IMR-90 (cell line): Measurements from ENCODE around the gene KAT2B. TPM values are rescaled to one million over a fixed set of nuclear protein-coding genes. Genes with fewer than 3 reads are reported as not detected.

Experiments used
- ATAC-seq: fragments of 200-7000 bp; cut with Tn5 transposase; 2 replicates; pipeline ENCODE4 v1.9.1; 2020; ENCODE audit warnings: low read depth, mild to moderate bottlenecking, moderate library complexity
- BruUV-seq: library from RNA; stranded (reverse); fragments of 400-500 nt; replicated peaks from 2 replicates; lab custom pipeline; 2021; lab: Mats Ljungman, UMichigan
- CTCF ChIA-PET: fragments of 300-600 bp; formaldehyde crosslinking; extraction: SDS; loops from one replicate; lab custom pipeline; 2021; ENCODE audit warnings: antibody characterized with exemption; lab: Yijun Ruan, JAX
- POLR2A ChIA-PET: fragments of 300-600 bp; sonication (Branson Sonifier 250); formaldehyde crosslinking; loops from one replicate; lab custom pipeline; 2022; ENCODE audit warnings: antibody characterized with exemption; ENCODE audit not compliant: unreplicated experiment; lab: Charles Lee
- DNase-seq: peaks from one replicate; pipeline ENCODE4 v3.0.0; 2013
- H2AFZ ChIP-seq: replicated peaks from 2 replicates; pipeline ENCODE3; 2013; ENCODE audit warnings: low read length, mild to moderate bottlenecking; ENCODE audit not compliant: poor library complexity
- H2AK5ac ChIP-seq: 2 replicates; pipeline ENCODE4 v1.6.1; 2013; ENCODE audit warnings: low read depth, low read length, inconsistent platforms
- H2AK9ac ChIP-seq: replicated peaks from 2 replicates; pipeline ENCODE3; 2013; ENCODE audit warnings: mild to moderate bottlenecking, low read depth, low read length, moderate library complexity; ENCODE audit not compliant: poor library complexity
- H2BK120ac ChIP-seq: 2 replicates; pipeline ENCODE4 v1.6.1; 2013; ENCODE audit warnings: low read depth, low read length, inconsistent platforms
- H2BK15ac ChIP-seq: 3 replicates; pipeline ENCODE4 v1.6.1; 2013; ENCODE audit warnings: low read depth, low read length, inconsistent platforms
- H2BK20ac ChIP-seq: 2 replicates; pipeline ENCODE4 v1.6.1; 2013; ENCODE audit warnings: low read depth, mild to moderate bottlenecking, inconsistent platforms, low read length, moderate library complexity
- H2BK5ac ChIP-seq: 2 replicates; pipeline ENCODE4 v1.6.1; 2013; ENCODE audit warnings: mild to moderate bottlenecking, low read depth, low read length, inconsistent platforms; ENCODE audit not compliant: poor library complexity, severe bottlenecking
- H3K14ac ChIP-seq: replicated peaks from 2 replicates; pipeline ENCODE4 v1.6.1; 2013; ENCODE audit warnings: low read depth, low read length, inconsistent platforms
- H3K18ac ChIP-seq: 2 replicates; pipeline ENCODE4 v1.6.1; 2013; ENCODE audit warnings: low read depth, low read length, control low read depth
- H3K23ac ChIP-seq: 2 replicates; pipeline ENCODE4 v1.6.1; 2013; ENCODE audit warnings: low read depth, low read length, inconsistent platforms
- H3K27ac ChIP-seq: 2 replicates; pipeline ENCODE4 v1.5.1; 2013; ENCODE audit warnings: mild to moderate bottlenecking, control low read depth, low read length; ENCODE audit not compliant: insufficient read depth
- H3K27me3 ChIP-seq: 2 replicates; pipeline ENCODE4 v1.6.1; 2013; ENCODE audit warnings: low read length; ENCODE audit not compliant: control insufficient read depth, insufficient read depth
- H3K36me3 ChIP-seq: 2 replicates; pipeline ENCODE4 v1.6.1; 2013; ENCODE audit warnings: low read length, mixed read lengths; ENCODE audit not compliant: control insufficient read depth, insufficient read depth
- H3K4ac ChIP-seq: 2 replicates; pipeline ENCODE4 v1.6.1; 2013; ENCODE audit warnings: low read depth, low read length, inconsistent platforms
- H3K4me1 ChIP-seq: 2 replicates; pipeline ENCODE4 v1.6.1; 2013; ENCODE audit warnings: low read length, mixed read lengths; ENCODE audit not compliant: control insufficient read depth, insufficient read depth
- H3K4me2 ChIP-seq: 2 replicates; pipeline ENCODE4 v1.6.1; 2013; ENCODE audit warnings: low read depth, mild to moderate bottlenecking, control low read depth, low read length, moderate library complexity
- H3K4me3 ChIP-seq: 2 replicates; pipeline ENCODE4 v1.5.1; 2013; ENCODE audit warnings: low read depth, mild to moderate bottlenecking, control low read depth, low read length, moderate library complexity; ENCODE audit not compliant: insufficient read depth
- H3K56ac ChIP-seq: 2 replicates; pipeline ENCODE4 v1.6.1; 2013; ENCODE audit warnings: low read length, inconsistent platforms; ENCODE audit not compliant: insufficient read depth; ENCODE audit errors: extremely low read depth
- H3K79me1 ChIP-seq, 2 experiments: 2 replicates each; pipeline ENCODE4 v1.6.1; 2013; ENCODE audit warnings: low read length in 2 of 2, inconsistent platforms in 1 of 2, low read depth in 1 of 2
- H3K9ac ChIP-seq: 2 replicates; pipeline ENCODE4 v1.6.1; 2013; ENCODE audit warnings: low read depth, low read length, control low read depth
- H3K9me1 ChIP-seq: 2 replicates; pipeline ENCODE4 v1.6.1; 2013; ENCODE audit warnings: low read length, inconsistent platforms; ENCODE audit not compliant: insufficient read depth
- H3K9me3 ChIP-seq: 2 replicates; pipeline ENCODE4 v1.6.1; 2013; ENCODE audit warnings: low read length; ENCODE audit not compliant: control insufficient read depth, insufficient read depth
- H4K20me1 ChIP-seq: 2 replicates; pipeline ENCODE4 v1.6.1; 2013; ENCODE audit warnings: low read length, inconsistent platforms; ENCODE audit not compliant: insufficient read depth
- H4K5ac ChIP-seq: 2 replicates; pipeline ENCODE4 v1.6.1; 2013; ENCODE audit warnings: mild to moderate bottlenecking, low read depth, low read length, control low read depth
- H4K8ac ChIP-seq, 2 experiments: 2 replicates each; pipeline ENCODE4 v1.6.1; 2013; ENCODE audit warnings: low read depth in 2 of 2, low read length in 2 of 2, control low read depth in 1 of 2, inconsistent platforms in 1 of 2
- H4K91ac ChIP-seq: 2 replicates; pipeline ENCODE4 v1.6.1; 2013; ENCODE audit warnings: low read depth, low read length, inconsistent platforms; ENCODE audit not compliant: insufficient read depth
- BHLHE40 ChIP-seq: fragments of 150-350 bp; IDR thresholded peaks from 2 replicates; pipeline ENCODE4 v1.6.1; 2016; ENCODE audit warnings: mild to moderate bottlenecking, low read depth, low read length
- CEBPB ChIP-seq: IDR thresholded peaks from 2 replicates; pipeline ENCODE4 v1.6.1; 2012; ENCODE audit warnings: low read depth, low read length, improper control_type of control experiment
- CHD1 ChIP-seq: IDR thresholded peaks from 2 replicates; pipeline ENCODE4 v1.6.1; 2012; ENCODE audit warnings: low read depth, low read length, improper control_type of control experiment
- CTCF ChIP-seq: conservative IDR thresholded peaks from 2 replicates; pipeline ENCODE4 v1.5.1; 2012; ENCODE audit warnings: mild to moderate bottlenecking, low read depth, low read length, improper control_type of control experiment
- ELK1 ChIP-seq: fragments of 150-350 bp; IDR thresholded peaks from 2 replicates; pipeline ENCODE4 v1.6.1; 2016; ENCODE audit warnings: low read depth, mild to moderate bottlenecking, low read length, moderate library complexity, borderline replicate concordance
- FOS ChIP-seq: fragments of 150-350 bp; IDR thresholded peaks from 2 replicates; pipeline ENCODE4 v1.6.1; 2016; ENCODE audit warnings: low read depth, low read length
- MAZ ChIP-seq: IDR thresholded peaks from 2 replicates; pipeline ENCODE4 v1.6.1; 2012; ENCODE audit warnings: low read depth, mild to moderate bottlenecking, low read length, improper control_type of control experiment, moderate library complexity, borderline replicate concordance
- MXI1 ChIP-seq: IDR thresholded peaks from 2 replicates; pipeline ENCODE4 v1.6.1; 2012; ENCODE audit warnings: low read depth, mild to moderate bottlenecking, low read length, moderate library complexity, borderline replicate concordance
- NFE2L2 ChIP-seq: fragments of 150-350 bp; IDR thresholded peaks from 2 replicates; pipeline ENCODE4 v1.6.1; 2016; ENCODE audit warnings: low read depth, mild to moderate bottlenecking, low read length
- POLR2A ChIP-seq: IDR thresholded peaks from 2 replicates; pipeline ENCODE4 v1.6.1; 2012; ENCODE audit warnings: mild to moderate bottlenecking, low read depth, low read length
- RAD21 ChIP-seq: IDR thresholded peaks from 2 replicates; pipeline ENCODE4 v1.6.1; 2012; ENCODE audit warnings: low read length, improper control_type of control experiment
- RCOR1 ChIP-seq: IDR thresholded peaks from 2 replicates; pipeline ENCODE4 v1.6.1; 2012; ENCODE audit warnings: mild to moderate bottlenecking, low read length, improper control_type of control experiment; ENCODE audit not compliant: insufficient replicate concordance
- RFX5 ChIP-seq: IDR thresholded peaks from 2 replicates; pipeline ENCODE4 v1.8.0; 2012; ENCODE audit warnings: low read depth, mild to moderate bottlenecking, low read length, moderate library complexity
- USF2 ChIP-seq: fragments of 150-350 bp; IDR thresholded peaks from 2 replicates; pipeline ENCODE4 v1.6.1; 2017; ENCODE audit warnings: mild to moderate bottlenecking, antibody characterized with exemption, low read length, low read depth
- WGBS, 2 experiments: methylation state at CpG; one replicate each; pipeline versions ENCODE4 v1.1.5 to v1.1.7; 2013; ENCODE audit warnings: missing lambda C conversion rate in 2 of 2; ENCODE audit not compliant: insufficient read length in 1 of 2; ENCODE audit errors: extremely low coverage in 2 of 2; 5-methylcytosine and 5-hydroxymethylcytosine counted together
- dilution Hi-C: fragments of 300-500 bp; cut with HindIII; formaldehyde crosslinking; loops from one replicate; pipeline ENCODE4 v1.14.3; 2018; ENCODE audit warnings: low sequenced_read_pairs; ENCODE audit not compliant: unreplicated experiment
- in situ Hi-C: fragments of 300-500 bp; cut with MboI; formaldehyde crosslinking; loops from 3 replicates; pipeline ENCODE4 v1.14.3; 2019; ENCODE audit warnings: low sequenced_read_pairs, inconsistent platforms, mixed read lengths
- intact Hi-C: fragments of 100-400 bp; cut with micrococcal nuclease; formaldehyde crosslinking; loops from 2 replicates; pipeline ENCODE4 v1.10.0; 2022
- polyA plus RNA-seq, 3 experiments: library from polyadenylated mRNA; depleted of rRNA; stranded (reverse); fragments of >200 nt; gene quantifications; 2 replicates each; pipeline ENCODE4 v1.2.3, GENCODE V29; 2012; ENCODE audit warnings: low replicate concordance in 1 of 3
- total RNA-seq: library from RNA; depleted of rRNA; stranded (reverse); fragments of >200 nt; gene quantifications from 2 replicates; pipeline ENCODE4 v1.2.3, GENCODE V29; 2012

KAT2B gene
- total and polyA plus RNA-seq, 2 of the 4 experiments (the other 2 are of a cell fraction) = 2.0 to 2.2 TPM

DNA sequence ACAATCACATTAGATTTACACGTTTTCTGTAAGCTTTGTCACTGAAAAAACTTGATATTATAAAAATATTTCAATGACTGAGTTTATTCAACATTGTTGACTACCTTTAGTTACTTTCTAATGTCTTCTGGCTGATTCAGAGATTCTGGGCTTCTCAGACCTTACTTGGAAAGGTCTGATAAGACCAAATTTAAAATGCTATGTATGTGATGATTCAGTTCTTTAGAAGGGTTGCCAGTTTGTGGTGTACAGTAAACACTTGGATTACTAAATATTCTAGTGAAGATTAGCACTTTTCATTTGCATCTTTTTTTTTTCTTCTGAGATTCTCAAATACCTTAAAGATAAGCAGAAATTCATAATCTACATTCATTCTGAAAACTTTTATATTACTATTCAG lies 96.0 kb downstream of the KAT2B start:
- Histone ChIP-seq H3K4ac (no peak overlapping the region), H4K8ac (no peak overlapping the region), H3K56ac (no peak overlapping the region), H2BK15ac (no peak overlapping the region), H3K18ac (no peak overlapping the region), H3K9me1 (no peaks in the 10 kb centered on the region), H3K9ac (no peak overlapping the region), H4K91ac (no peak overlapping the region), H2AFZ (no peak overlapping the region), H3K23ac (no peak overlapping the region), H2AK5ac (no peak overlapping the region), H3K36me3 (no peaks in the 10 kb centered on the region), H3K4me1 (no peaks in the 10 kb centered on the region), H4K20me1 (no peaks in the 10 kb centered on the region), H2BK20ac (no peak overlapping the region), H3K79me1 (no peaks in the 10 kb centered on the region), H3K4me2 (no peak overlapping the region), H2AK9ac (no peak overlapping the region), H4K5ac (no peak overlapping the region), H3K27me3 (no peaks in the 10 kb centered on the region), H2BK120ac (no peak overlapping the region), H3K27ac (no peak overlapping the region), H3K4me3 (no peak overlapping the region), H3K14ac (no peak overlapping the region), H3K9me3 (no peaks in the 10 kb centered on the region), H2BK5ac (no peak overlapping the region)
- ChIA-PET POLR2A (no interaction called here), CTCF (interaction anchor here (0.6 kb wide), 1 partner anchor 12 kb away, joined by 3 read pairs; no protein-coding TSS in a partner anchor)
- ATAC-seq (peak; percentile 57), DNase-seq (peak; percentile 12)
- no peak for TF ChIP-seq CTCF
- TF ChIP-seq CHD1 = no peak
- TF ChIP-seq FOS = no peak
- TF ChIP-seq POLR2A = no peak
- TF ChIP-seq MAZ = no peak
- no peak for TF ChIP-seq ELK1
- TF ChIP-seq RCOR1 = no peak
- TF ChIP-seq RFX5 = no peak
- TF ChIP-seq CEBPB = no peak
- TF ChIP-seq NFE2L2 = no peak
- no peak for TF ChIP-seq RAD21
- TF ChIP-seq BHLHE40 = no peak
- no peak for TF ChIP-seq MXI1
- TF ChIP-seq USF2 = no peak
- in situ Hi-C loops = no loop called here
- intact Hi-C loops = no loop called here
- BruUV-seq = no TSS peak
- dilution Hi-C loops = no loop called here
- WGBS, 2 experiments = no CpG with 5 or more reads among the region's 1 CpG
